DMS 273 treated with DMSO at 0.1 percent for 48 hours (cell line): ENCODE results near the gene SUPT4H1.
"Not testable (repeated sequence)": the region's sequence is repeated elsewhere in the genome, so short reads cannot be mapped to it uniquely, and the experiment has no call there.

Experiments used
- DNase-seq: peaks from one replicate; lab custom pipeline; 2025; lab: John Stamatoyannopoulos, UW

The SUPT4H1 gene

DNA sequence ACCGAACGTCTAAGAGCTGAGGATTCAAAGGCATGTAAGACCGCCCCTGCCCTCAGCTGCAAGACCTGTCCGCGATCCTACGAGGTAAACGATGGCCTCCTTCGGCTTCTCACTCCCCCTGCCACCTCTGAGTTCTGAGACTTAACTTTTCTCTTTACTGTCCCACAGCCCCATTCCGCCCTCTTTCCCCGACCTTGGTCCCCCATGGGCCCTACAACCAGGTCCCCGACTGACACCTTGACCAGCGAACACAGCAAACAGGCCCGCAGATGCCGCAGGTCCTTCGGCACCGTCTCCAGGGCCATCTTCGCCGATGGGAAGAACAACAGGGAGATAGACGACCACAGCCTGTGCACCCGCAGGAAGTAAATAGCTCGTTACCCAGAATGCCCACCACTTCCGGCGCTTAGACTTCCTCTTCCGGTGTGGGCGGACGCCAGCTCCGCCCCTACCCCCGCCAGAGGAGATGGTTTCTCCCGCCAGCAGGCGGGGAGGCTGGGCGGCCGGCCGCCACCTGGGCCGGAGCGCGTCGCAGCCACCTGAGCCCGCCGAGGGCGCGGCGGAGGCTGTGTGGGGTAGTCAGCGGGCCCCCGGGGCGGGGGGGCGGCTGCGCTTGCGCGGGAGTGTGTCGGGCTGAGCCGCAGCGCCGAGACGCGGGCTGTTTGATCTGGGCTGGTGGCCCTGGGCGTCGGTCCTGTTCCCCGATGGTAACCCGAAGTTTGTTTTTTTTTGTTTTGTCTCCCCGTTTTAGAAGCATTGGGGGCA lies at the start of gene SUPT4H1:
TSS of gene SUPT4H1 (minus strand) at position 371 of the 765 bp plus-strand sequence. CDS start at position 305, 66 bp downstream.
- DNase-seq = peak; percentile 72

DNA sequence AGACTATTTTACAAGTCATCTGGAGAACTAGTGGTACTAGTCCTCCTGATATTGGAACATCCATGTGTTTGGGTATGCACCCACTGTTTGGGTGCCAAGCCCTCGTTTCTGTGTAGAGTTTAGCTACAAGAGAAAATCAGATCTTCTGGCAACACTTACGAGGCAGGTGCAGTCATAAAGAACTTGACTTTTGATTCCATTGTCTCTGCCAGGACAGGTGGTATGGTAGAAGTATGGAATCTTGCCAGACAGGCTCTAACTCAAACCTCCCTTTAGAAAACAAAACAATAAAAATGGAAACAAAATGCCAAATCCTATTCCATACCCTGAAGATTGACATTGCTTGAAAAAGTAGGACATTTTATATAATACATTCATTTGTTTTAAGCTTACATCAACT lies 49.3 kb upstream of the SUPT4H1 start:
- no peak for DNase-seq

GRCh38 chr17:58400826-58401225 lies 48.8 kb upstream of the SUPT4H1 start:
- no peak for DNase-seq

DNA sequence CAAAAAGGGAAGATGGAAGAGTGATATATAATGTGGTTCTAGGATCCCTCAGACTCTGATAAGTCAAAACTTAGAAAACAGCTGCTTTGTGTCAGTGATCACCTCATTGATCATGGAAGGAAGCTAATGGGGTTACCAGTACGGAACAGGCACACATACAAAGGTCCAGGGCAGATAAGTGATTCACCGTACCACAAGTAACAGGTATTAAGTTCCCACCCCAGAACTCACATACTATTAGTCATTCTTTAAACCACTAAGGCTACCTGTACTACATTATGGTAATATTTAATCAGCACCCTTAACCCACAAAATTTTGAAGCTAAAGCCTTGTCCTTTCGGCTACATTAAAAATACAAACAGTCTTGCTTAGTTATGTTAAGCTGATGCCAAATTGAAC lies 48.0 kb upstream of the SUPT4H1 start:
- DNase-seq = no peak

DNA sequence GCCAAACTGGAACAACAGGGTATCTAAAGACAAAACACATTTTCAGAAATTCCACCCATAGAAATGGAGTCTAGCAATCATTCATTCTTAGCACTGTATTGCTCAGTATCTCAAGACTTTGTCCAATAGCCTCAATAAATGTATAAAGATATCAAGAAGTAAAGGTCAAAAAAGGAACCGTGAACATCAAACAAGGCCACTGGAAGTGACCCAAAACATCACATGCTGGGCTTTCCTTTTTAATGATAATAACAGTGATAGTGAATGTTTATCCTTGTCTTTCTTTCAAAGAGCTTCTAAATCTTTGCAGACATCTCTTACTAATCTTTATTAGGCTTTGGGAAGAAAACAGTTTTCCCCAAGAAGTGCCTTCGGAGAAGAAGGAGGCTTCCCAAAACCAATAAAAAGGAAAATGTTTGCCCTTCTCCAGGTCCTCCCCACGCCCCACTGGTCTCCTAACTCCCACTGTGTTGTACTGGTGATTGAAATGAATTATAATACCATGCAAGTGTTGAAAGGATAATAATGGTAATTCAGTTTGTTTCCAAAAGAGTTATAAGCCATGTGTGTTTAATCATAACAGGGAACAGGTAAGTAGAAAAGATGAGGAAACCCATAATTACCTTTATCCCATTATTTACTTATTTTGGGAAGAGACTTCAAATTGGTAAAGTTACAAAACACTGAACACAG lies 46.7 kb upstream of the SUPT4H1 start:
- no peak for DNase-seq

- DNase-seq = not testable (repeated sequence)
These were observed 45.4 kb upstream of the SUPT4H1 start for GRCh38 chr17:58397421-58397820.

DNA sequence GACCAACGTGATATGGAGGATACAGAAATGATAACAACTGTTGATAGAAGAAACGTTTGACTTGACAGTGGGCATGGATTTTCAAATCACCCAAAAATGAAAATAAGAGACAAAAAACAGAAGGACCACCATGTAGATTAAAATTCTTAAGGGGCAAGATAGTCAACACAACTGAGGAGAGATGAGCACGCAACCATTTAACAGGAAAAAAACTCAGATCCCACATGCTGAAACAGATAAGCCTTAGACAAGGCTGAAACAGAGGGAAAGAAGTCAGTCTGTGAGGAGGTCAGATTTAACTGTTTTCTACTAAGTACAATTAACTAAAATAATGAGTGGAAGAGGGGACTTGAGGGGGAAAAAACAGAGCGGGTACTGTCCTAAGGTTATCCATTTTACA lies 44.2 kb upstream of the SUPT4H1 start:
- DNase-seq = no peak

GRCh38 chr17:58394534-58395223 lies 42.7 kb upstream of the SUPT4H1 start:
- no peak for DNase-seq

DNA sequence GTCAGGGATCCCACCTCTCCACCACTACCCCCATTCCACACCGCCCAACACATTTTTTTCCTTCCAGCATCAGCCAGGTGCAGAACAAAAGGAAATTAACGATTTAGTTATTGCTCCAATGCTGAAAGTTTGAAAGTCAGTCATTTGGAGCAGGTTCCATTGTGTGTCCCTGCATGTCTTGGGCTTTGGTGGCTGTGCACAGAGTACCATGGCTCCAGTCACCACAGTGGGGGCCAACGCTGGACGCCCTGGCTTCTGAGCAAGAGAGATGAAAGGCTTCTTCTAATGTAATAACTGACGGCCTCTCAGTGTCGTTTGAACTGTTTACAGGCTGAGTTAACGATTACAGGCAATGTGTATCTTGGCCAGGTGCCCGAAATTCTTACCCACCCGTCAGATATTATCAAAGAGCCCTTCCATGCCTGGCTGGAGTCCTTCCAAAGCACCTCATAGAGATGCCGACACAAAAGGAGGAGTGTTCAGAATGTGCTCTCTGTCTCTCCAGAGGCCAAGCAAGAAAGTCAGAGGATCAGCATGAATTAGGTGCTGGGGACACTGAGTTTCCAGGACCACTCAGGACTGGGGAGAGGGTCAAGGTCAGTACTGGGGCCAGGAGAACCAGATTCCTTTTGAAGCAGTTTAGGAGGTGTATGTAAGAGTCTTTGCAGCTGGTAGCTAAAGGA lies 39.4 kb upstream of the SUPT4H1 start:
- DNase-seq = peak; percentile 34

DNA sequence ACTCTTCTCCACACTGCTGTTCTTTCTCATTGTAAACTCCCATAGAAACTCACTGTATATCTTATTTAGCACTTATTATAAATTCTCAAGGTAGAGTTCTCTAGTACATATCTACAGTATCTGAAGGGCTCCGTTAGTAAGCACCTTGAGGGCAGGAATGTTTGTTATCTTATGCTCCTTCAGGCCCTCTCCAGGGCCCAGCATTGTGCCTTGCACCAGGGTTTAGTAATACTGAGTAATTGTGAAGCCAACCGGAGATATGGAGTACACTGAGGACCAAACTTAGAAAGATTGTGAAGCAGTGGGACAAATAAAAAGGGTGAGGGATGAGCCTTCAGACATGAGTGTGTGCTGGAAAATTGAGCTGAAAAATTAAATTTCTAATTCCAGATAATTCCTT lies 38.9 kb upstream of the SUPT4H1 start:
- no peak for DNase-seq

GRCh38 chr17:58388302-58389190 lies 36.5 kb upstream of the SUPT4H1 start:
- DNase-seq = no peak

DNA sequence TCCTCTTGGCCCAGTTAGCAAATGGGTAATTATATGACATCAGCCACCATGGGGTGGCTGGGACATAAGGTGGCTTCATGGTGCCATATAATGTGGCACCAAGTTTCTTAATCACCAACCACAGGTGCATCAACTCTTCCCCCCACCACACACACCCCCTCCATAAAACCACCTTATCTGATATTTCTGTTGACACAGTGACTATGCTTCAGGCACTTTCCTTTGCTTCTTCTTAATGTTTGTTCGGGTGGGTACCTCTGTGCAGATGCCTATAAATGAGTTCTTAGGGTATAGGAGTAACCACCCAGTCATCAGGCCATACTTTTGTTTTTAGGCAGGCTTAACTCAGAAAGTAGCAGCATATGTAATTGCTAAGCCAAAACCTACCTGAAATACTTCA lies 35.8 kb upstream of the SUPT4H1 start:
- DNase-seq = no peak

DNA sequence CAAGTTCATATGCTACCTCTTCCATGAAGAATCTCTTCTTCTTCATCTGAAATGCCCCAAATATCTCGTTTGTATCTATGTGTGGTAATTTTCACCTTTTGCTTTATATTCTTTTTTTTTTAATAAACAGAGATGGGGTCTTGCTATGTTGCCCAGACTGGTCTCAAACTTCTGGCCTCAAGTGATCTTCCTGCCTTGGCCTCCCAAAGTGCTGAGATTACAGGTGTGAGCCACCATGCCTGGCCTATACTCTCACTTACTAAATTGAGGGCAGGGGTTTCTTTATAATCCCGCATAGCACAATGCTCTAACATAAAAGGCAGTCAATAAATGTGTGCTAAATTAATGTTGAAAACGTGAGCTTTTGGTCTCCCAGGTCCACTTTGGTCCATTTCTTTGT lies 34.7 kb upstream of the SUPT4H1 start:
- no peak for DNase-seq

GRCh38 chr17:58385359-58385899 lies 33.4 kb upstream of the SUPT4H1 start:
- DNase-seq = no peak

GRCh38 chr17:58384897-58385296 lies 32.9 kb upstream of the SUPT4H1 start:
- no peak for DNase-seq

GRCh38 chr17:58383892-58384462 lies 32.0 kb upstream of the SUPT4H1 start:
- no peak for DNase-seq

DNA sequence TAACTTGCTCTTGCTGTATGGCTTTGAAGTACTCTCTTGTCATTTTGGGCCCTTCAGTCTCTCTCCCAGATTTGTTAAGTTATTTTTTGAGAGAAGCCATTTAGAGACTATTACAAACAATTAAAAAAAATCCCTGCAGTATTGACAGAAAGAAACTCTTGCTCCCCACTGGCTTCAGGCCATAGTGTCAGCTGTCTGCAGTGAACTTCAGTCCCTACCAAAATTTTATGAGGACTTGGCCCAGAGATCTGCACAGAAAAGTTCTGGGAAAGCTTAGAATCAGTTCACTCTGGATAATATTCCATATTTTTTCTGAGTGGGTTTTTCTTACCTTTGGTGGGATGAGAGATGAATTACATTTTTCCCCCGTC lies 30.9 kb upstream of the SUPT4H1 start:
- DNase-seq = no peak

DNA sequence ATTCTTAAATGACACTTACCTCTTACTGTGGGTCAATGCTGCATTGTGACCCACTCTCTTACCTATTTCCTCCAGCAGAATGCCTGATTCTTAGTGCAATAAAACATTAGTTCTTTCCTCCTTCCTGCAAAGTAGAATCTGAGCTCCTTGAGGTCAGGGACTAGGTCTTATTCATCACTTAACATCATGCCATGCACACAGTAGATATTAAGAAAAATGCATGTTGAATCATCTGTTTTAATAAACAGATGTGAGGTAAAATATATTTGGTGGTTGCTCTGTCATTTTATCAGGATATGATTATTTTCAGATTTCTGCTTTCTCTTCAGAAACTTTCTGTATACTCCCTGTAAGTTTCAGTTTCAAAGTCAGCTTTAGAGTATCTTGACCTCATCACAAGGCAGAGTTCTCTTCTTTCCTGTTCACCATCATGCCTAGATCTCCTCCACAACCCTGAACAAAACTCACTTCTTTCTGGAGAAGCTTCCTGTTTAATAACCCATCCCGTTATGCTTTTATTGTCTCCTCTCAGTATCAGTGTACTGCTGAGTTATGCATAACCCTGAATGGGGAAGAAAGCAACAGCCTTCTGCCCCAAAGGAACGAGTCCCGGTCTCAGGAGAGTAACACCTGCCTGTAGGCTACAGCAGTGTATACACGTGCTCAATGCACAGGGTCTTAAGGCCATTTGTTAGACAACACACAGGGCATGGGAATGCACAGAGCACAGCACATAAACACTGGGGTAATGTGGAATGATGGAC lies 30.3 kb upstream of the SUPT4H1 start:
- no peak for DNase-seq

- no peak for DNase-seq
These were observed 29.4 kb upstream of the SUPT4H1 start for GRCh38 chr17:58381124-58382035.
